Measurements from ENCODE around the gene SLC25A41. TPM values are rescaled to one million over a fixed set of nuclear protein-coding genes. Genes with fewer than 3 reads are reported as not detected.

SLC25A41 gene
- total RNA-seq, 2 donors from 2014 or later = 0.18 to 0.57 TPM

DNA sequence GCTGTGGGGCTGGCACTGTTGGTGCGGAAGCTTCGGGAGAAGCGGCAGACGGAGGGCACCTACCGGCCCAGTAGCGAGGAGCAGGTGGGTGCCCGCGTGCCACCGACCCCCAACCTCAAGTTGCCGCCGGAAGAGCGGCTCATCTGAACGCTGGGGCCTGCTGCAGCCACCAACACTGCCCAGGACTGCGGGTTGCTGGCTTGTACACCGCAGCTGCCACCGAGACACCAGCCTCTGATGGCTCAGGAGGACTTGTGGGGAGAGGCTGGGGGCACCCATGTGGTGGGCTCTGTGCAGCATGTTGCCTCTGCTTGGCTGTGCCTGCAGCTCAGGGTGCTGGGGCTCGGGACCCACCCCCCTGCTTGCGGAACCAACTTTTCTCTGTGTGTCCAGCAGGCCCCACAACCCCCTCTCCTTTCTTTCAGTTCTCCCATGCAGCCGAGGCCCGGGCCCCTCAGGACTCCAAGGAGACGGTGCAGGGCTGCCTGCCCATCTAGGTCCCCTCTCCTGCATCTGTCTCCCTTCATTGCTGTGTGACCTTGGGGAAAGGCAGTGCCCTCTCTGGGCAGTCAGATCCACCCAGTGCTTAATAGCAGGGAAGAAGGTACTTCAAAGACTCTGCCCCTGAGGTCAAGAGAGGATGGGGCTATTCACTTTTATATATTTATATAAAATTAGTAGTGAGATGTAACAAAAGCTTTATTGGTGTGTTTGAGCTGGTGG lies 33.1 kb upstream of the SLC25A41 start:
- Histone ChIP-seq H3K27ac (no peak overlapping the region), H3K9me3 (no peaks in the 10 kb centered on the region), H3K36me3 (no peaks in the 10 kb centered on the region), H3K4me3 (no peak overlapping the region), H3K27me3 (replicated peaks; ENCODE audit: insufficient read depth) (no peaks in the 10 kb centered on the region), H3K4me1 (replicated peaks) (no peaks in the 10 kb centered on the region)
- intact Hi-C loops (cut with DNase I) = no loop called here
- TF ChIP-seq POLR2A (IDR thresholded peaks at IDR 0.05) (no peak), POLR2AphosphoS5 (IDR thresholded peaks at IDR 0.05) (no peak), CTCF (IDR thresholded peaks at IDR 0.05) (no peak)
- DNase-seq (ENCODE audit: low spot score) = no peak
- 91% methylated on average over 16 of the region's 21 CpGs for WGBS

GRCh38 chr19:6465663-6466062 lies 32.1 kb upstream of the SLC25A41 start:
- Histone ChIP-seq H3K4me3 (no peak overlapping the region), H3K4me1 (replicated peaks) (no peaks in the 10 kb centered on the region), H3K27ac (no peak overlapping the region), H3K36me3 (no peaks in the 10 kb centered on the region), H3K27me3 (replicated peaks; ENCODE audit: insufficient read depth) (no peaks in the 10 kb centered on the region), H3K9me3 (no peaks in the 10 kb centered on the region)
- 96% methylated on average over 8 of the region's 8 CpGs for WGBS
- TF ChIP-seq CTCF (IDR thresholded peaks at IDR 0.05) = no peak
- no peak for TF ChIP-seq POLR2AphosphoS5 (IDR thresholded peaks at IDR 0.05)
- TF ChIP-seq POLR2A (IDR thresholded peaks at IDR 0.05) = no peak
- intact Hi-C loops (cut with DNase I) = no loop called here
- DNase-seq (ENCODE audit: low spot score) = no peak

DNA sequence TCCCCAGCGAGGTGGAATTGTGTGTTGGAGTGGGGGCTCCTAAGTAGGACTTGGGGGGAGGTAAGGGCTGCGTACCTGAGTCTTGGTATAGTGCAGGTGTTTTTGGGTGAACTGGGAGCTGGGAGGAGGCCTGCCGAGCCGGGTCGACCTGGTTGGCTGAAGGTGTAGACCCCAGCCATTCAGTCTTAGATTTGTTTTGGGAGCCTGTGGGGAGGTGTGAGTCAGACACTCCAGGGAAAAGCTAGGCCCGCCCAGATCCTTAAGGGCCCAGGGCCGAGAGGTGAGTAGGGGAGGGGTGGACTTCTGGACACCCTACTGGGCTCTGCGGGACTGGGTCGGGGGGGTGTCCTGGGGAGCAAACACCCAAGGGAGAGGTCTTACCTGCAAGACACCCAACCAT lies 31.4 kb upstream of the SLC25A41 start:
- H3K27me3 ChIP-seq (replicated peaks; ENCODE audit: insufficient read depth) = no peaks in the 10 kb centered on the region
- intact Hi-C loops (cut with DNase I) = no loop called here
- H3K4me3 ChIP-seq = peak overlapping the region; percentile 75
- H3K9me3 ChIP-seq = no peaks in the 10 kb centered on the region
- no peak overlapping the region for H3K27ac ChIP-seq
- no peaks in the 10 kb centered on the region for H3K36me3 ChIP-seq
- DNase-seq (ENCODE audit: low spot score) = no peak
- no peaks in the 10 kb centered on the region for H3K4me1 ChIP-seq (replicated peaks)
- TF ChIP-seq CTCF (IDR thresholded peaks at IDR 0.05) (no peak), POLR2A (IDR thresholded peaks at IDR 0.05) (no peak), POLR2AphosphoS5 (IDR thresholded peaks at IDR 0.05) (no peak)
- WGBS = 27% methylated on average over 9 of the region's 9 CpGs

- H3K4me1 ChIP-seq (replicated peaks) = no peaks in the 10 kb centered on the region
- no peaks in the 10 kb centered on the region for H3K27me3 ChIP-seq (replicated peaks; ENCODE audit: insufficient read depth)
- H3K36me3 ChIP-seq = no peaks in the 10 kb centered on the region
- DNase-seq (ENCODE audit: low spot score) = peak; percentile 90
- 2% methylated on average over 55 of the region's 65 CpGs for WGBS
- intact Hi-C loops (cut with DNase I) = no loop called here
- no peaks in the 10 kb centered on the region for H3K9me3 ChIP-seq
- H3K27ac ChIP-seq = peak within 1 kb of the TSS; percentile 61 to 70
- TF ChIP-seq POLR2AphosphoS5 (IDR thresholded peaks at IDR 0.05) (peak; percentile 94), POLR2A (IDR thresholded peaks at IDR 0.05) (peak; percentile 73), CTCF (IDR thresholded peaks at IDR 0.05) (no peak)
- peak within 1 kb of the TSS; percentile 75 for H3K4me3 ChIP-seq
These were observed 30.7 kb upstream of the SLC25A41 start, which contains the start of gene CRB3 for GRCh38 chr19:6464070-6464873. Gene CRB3, plus strand, starts transcription at chr19:6464271. Its CDS starts 431 bp downstream, at chr19:6464702.

Measured in prostate gland (tissue), 2 donors.